GM18520 (cell line): ENCODE data around the gene WFDC8.
"Not testable (repeated sequence)": the region's sequence is repeated elsewhere in the genome, so short reads cannot be mapped to it uniquely, and the experiment has no call there.

Source experiments
- ATAC-seq: cut with Tn5 transposase; IDR thresholded peaks from one replicate; pipeline ENCODE4 v1.9.1; 2021; ENCODE audit not compliant: unreplicated experiment

The WFDC8 gene

DNA sequence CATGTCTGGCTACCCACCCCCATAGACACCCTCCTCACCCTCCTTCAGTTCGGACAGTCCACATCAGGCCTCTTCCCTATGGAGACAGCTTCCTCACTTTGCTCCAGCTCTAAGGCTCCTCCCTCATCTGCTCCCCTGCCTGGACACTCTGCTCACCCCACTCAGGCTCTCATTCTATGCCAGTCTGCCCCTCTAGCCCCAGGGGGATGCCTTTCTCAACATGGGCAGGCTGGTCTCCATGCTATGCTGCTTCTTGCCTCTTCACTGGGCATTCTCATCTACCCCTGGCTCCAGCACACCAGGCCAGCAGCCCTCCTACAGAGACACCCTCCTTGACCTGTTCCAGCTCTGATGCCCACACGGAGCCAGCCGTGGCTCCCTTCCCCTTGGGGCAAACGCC is at the start of gene WFDC8:
Gene WFDC8 (minus strand): TSS at position 101 of the 400 bp plus-strand sequence. CDS start 37 bp downstream, at position 64.
- ATAC-seq: no peak

DNA sequence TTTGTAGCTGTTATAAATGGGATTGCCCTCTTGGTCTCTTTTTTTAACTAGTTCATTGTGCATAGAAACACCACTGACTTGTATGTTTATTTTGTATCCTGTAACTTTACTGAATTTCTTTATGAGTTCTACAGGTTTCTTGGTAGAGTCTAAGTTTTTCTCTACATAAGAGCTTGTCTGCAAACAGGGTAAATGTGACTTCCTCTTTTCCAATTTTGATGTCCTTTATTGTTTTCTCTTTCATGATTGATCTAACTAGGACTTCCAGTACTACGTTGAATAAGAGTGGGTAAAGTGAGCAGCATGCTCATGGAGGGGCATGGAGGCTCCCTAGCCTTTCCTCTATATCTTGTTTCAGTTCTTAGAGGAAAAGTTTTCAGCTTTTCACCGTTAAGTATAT is 47.5 kb upstream of the WFDC8 start:
- no peak for ATAC-seq

DNA sequence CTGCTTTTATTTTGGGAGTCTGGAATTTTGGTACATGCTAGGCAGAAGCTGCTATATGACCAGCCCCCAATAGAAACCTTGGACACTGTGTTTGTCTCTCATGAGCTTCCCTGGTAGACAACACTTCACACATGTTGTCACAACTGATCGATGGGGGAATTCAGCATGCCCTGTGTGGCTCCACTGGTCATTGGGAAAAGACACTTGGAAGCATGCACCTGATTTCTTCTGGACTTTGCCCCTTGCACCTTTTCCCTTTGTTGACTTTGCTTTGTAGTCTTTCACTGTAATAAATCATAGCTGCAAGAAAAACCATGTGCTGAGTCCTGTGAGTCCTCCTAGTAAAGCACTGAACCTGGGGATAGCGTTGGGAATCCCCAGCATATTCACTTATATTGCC is 42.5 kb upstream of the WFDC8 start:
- no peak for ATAC-seq

DNA sequence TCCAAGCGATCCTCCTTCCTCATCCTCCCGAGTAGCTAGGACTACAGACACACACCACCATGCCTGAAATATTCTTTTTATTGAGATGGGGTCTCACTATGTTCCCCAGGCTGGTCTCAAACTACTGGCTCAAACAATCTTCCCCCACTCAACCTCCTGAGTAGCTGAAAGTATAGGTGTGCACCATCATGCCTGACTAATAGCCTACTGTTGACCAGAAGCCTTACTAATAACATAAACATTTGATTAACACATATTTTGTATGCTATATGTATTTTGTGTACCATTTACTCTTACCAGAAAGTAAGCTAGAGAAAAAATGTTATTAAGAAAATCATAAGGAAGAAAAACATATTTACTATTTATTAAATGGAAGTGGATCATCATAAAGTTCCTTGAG is 38.5 kb upstream of the WFDC8 start:
- ATAC-seq: no peak

- ATAC-seq: no peak
Measured at GRCh38 chr20:45612314-45612713, 33.2 kb upstream of the WFDC8 start.

- no peak for ATAC-seq
Measured at GRCh38 chr20:45611054-45611453, 32.0 kb upstream of the WFDC8 start.

DNA sequence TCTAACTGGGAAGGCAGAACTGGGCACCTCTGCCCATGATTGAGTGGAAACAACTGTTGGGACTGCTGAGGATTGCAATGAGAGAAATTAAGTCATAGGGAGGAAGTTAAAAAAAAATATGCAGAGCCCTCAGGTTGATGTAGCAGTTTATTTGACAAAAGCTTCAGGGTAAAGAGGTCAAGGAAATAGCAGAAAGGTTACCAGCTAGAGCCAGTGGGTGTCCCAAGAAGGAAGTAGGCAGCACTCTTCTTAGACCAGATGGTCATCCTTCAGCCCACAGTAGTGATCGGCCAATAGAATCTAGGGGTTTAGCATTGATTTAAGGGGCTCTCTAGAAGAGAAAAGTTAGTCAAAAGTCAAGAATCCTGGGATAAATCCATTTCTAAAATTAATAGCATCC is 28.7 kb upstream of the WFDC8 start:
- ATAC-seq: no peak

DNA sequence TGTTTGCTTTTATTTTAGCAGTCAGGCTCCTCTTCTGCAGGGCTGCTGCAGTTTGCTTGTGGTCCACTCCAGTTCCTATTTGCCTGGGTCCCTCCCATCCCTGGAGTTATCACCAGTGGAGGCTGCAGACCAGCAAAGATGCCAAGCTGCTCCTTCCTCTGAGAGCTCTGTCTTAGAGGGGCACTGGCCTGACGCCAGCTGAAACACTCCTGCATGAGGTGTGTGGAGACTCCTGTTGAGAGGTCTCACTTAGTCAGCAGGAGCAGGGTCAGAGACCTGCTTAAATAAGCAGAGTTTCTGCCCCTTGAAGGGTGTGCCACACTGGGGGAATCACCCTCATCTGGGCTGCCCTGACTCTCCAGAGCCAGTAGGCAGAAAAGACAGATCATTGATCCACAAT is 16.2 kb upstream of the WFDC8 start:
- ATAC-seq: no peak

GRCh38 chr20:45593498-45593897 is 14.4 kb upstream of the WFDC8 start:
- no peak for ATAC-seq

GRCh38 chr20:45592574-45593189 is 13.6 kb upstream of the WFDC8 start:
- ATAC-seq: no peak

DNA sequence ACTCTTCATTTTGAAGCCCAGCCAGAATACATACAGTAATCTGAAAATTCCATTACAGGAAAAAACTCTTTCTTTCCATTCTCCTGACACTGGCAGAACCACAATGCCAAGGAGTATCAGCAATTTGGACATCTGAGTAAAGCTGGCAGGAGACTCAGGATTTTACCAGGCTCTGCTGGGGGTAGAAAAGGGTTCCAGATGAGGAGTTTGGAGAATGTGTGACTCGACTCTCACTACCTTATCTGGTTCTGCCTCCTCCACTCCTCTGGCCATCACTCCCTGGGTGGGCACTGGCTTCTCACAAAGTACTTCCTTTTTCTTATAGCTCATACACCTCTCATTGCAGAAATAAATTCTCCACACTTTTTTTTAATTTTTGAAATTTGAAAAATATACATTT is 10.6 kb upstream of the WFDC8 start:
- ATAC-seq: no peak

DNA sequence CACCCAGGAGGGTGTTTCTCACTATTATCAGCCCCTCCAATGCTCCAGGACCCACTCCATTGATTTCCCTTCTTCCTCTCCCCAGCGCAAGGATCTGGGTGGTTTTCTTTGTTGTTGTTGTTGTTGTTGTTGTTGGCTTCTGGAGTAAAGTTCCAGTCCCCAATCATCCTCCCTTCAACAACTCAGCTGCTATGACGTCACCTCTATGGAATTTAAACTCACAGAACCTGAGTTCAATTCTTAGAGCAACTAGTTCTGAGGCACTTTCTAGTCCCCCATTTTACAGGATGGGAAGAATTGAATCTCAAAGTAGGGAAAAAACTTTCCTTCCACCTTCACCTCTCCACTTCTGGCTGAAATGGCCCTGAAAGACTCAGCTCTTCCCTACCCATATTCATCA is 9.7 kb upstream of the WFDC8 start:
- no peak for ATAC-seq

GRCh38 chr20:45585986-45586385 is 6.9 kb upstream of the WFDC8 start:
- ATAC-seq: not testable (repeated sequence)

- not testable (repeated sequence) for ATAC-seq
Measured at GRCh38 chr20:45584294-45584693, 5.2 kb upstream of the WFDC8 start.

GRCh38 chr20:45583502-45583901 is 4.4 kb upstream of the WFDC8 start:
- no peak for ATAC-seq

DNA sequence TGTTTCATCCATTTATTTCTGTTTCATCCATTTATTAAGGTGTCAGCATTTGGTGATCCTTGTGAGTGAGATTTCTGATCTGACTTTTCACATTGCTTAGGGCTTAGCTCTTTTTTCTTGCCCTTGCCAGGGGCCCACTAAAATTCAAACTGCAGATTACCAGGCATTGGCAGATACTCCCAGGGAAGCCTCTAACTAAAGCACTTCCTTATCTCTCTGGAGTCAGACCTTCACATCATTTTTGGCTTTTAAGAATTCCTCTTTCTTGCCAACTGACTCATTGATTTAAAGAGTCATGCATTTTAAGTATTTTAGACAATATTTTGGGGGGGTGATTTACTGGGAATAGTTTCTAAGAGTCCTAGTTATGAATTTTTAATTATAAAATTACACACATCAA is 2.6 kb upstream of the WFDC8 start:
- ATAC-seq: no peak

GRCh38 chr20:45578231-45578630 is 853 bp downstream of the WFDC8 start:
- no peak for ATAC-seq

GRCh38 chr20:45576995-45577394 is 2.1 kb downstream of the WFDC8 start:
- no peak for ATAC-seq

- no peak for ATAC-seq
Measured at GRCh38 chr20:45575931-45576330, 3.2 kb downstream of the WFDC8 start.

GRCh38 chr20:45569650-45570049 is 9.4 kb downstream of the WFDC8 start:
- not testable (repeated sequence) for ATAC-seq

DNA sequence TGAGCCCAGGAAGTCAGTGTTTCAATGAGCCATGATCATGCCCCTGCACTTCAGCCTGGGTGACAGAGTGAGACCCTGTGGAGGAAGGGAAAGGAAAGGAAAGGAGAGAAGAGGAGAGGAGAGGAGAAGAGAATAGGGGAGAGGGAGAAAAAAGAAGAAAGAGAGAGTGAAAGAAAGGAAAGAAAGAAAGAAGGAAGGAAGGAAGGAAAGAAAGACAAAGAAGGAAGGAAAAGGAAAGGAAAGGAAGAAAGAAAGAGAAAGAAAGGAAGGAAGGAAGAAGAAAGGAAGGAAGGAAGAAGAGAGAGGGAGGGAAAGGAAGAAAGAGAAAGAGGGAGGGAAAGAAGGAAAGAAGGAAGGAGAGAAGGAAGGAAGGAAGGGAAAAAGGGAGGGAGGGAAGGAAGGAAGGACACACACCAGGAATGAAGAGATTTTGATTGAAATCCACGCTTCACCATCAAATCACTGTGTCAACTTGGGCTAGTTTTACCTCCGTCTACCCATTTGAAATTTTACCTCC is 14.3 kb downstream of the WFDC8 start:
- no peak for ATAC-seq

DNA sequence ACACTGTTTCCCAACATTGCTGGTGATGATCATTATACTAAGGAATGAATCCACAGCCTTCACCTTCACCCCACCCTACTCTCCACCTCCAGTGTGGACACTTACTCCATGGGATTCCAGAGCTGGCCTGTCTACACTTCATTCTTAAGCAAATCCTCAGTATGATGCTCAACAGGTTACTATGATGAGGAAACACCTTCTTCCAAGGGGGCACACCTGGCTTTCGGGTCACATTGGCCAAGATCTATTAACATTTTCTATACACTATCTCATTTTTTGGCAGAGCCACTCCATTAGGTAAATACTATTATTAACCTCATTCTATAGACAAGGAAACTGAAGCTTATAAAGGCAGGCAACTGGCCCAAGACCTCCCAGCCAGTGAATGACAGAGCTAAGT is 23.9 kb downstream of the WFDC8 start:
- no peak for ATAC-seq

DNA sequence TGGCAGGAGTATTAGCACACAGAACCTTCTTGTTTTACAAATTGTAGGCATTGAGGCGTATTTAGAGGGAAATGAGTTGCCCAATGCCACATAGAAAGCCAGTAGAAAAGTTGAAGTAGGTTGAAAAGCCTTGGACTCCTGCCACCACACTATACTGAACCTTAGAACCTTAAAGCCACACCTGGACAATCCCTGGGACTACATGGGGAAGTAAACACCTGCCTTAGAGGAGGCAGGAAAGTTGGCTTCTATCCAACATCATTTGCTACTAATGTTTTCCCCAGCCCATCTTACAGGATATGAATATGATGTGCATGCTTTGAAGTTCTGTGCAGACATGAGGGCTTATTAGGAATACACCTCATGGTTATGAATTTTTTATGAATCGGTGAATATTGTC is 26.6 kb downstream of the WFDC8 start:
- no peak for ATAC-seq
